Stimulated activated CD8-positive, alpha-beta memory T cell treated with anti-CD3 and anti-CD28 coated beads, Interleukin-15, amount 100 ng/mL, for 24 hours (primary cell): ENCODE measurements around the gene SSX4B.
"Not testable (repeated sequence)": the region's sequence is repeated elsewhere in the genome, so short reads cannot be mapped to it uniquely, and the experiment has no call there.

ENCODE experiments used
- DNase-seq: peaks from one replicate; pipeline ENCODE4 v3.0.0-alpha.2; 2020; ENCODE audit warnings: low read depth

SSX4B gene, protein sequence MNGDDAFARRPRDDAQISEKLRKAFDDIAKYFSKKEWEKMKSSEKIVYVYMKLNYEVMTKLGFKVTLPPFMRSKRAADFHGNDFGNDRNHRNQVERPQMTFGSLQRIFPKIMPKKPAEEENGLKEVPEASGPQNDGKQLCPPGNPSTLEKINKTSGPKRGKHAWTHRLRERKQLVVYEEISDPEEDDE

GRCh38 chrX:48411860-48412259 is at the start of gene SSX4B:
Gene SSX4B (minus strand): TSS chrX:48411960. CDS start chrX:48411372, 588 bp downstream.
- not testable (repeated sequence) for DNase-seq

DNA sequence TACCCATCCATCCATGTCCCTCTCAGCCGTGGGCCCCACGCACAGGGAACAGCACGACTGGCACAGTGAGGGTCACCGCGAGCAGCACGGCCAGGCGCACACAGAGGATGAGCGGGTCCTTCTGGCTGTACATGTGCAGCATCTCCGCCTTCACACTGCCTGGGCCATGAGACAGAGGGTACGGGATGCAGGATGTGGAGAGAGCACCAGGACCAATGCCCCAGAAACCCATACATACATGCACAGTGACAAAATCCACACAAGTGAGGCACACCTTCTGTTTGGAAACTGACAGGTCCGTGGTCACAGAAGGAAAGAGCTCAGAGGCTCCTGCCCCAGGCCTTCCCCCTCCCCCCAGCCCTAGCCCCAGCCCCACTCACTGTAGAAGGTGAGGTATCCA is 48.8 kb upstream of the SSX4B start:
- no peak for DNase-seq

DNA sequence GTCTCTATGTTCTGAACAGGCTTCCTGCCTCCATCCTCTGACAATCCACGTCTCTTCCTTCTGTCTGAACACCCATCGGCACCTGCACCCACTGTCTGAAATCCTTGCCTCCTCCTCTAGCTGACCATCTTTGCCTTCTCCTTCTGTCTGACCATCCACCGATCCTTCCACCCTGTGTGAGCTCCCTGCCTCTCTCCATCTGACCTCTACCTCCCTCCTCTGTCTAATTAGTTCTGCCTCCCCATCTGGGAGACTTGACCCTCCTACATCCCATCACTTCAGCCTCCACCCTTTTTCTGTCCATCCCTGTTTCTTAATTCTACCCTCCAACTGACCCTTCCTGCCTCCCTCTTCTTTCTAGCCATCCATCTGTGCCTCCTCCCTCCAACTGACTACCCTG is 48.3 kb upstream of the SSX4B start:
- DNase-seq = no peak

- DNase-seq = no peak
Measured at GRCh38 chrX:48459483-48459882, 47.7 kb upstream of the SSX4B start.

- DNase-seq = no peak
Measured at GRCh38 chrX:48458711-48459110, 47.0 kb upstream of the SSX4B start.

- no peak for DNase-seq
Measured at GRCh38 chrX:48456628-48457331, 45.0 kb upstream of the SSX4B start.

DNA sequence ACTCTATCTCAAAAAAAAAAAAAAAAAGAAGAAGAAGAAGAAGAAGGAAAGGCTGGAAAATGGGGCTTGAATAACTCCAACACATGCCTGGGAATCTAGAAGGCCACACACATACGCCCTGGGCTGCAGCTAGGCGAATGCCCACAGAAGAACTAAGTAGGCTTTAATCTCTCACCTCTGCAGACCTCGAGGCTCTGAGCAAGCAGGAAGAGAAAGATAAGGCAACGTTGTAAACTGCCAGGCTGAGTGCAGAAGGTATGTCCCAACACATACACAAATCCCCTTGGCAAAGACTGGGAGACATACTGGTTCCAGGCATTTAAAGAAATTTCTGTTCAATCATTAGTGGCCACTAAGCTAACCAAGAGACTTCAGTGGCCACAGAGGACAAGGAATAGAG is 39.9 kb upstream of the SSX4B start:
- DNase-seq = no peak

DNA sequence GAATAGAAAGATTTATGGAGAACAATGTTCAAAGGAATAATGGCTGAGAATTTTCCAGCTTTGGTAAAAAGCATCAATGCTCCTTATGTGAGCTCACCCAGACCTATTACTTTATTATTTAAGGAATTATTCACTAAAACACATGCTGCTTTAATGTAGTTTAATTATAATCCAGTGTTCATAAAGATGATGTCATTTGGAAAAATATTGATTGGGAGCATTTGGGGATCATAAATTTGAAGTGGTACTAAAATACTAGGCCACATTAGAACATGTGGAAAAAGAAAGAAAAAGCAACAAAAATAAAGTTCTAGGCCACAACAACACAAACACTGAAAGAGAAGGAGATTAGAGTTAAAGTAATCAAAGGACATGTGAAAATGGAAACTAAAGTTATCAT is 38.3 kb upstream of the SSX4B start:
- DNase-seq = no peak

- not testable (repeated sequence) for DNase-seq
Measured at GRCh38 chrX:48447201-48447600, 35.4 kb upstream of the SSX4B start.

GRCh38 chrX:48433713-48434112 is 22.0 kb upstream of the SSX4B start:
- not testable (repeated sequence) for DNase-seq

- not testable (repeated sequence) for DNase-seq
Measured at GRCh38 chrX:48430166-48430565, 18.4 kb upstream of the SSX4B start.

DNA sequence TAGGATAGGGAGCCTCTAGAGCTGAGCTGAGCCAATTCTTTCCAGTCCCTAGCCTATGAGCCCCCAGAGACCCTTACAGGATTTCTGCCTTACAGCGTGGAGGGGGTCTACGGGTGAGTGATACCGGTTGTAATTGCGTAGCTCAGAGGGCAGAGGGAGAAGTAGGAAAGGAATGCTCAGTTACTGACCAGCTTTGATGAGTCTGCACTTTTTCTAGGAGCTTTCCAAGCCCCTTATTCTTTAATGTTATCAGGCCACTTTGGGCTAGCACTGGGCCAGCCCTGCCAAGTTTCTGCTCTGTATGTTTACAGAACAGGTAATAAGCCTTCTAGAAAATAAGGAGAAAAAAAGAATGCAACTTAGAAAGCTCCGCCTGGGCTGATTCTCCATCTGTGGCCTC is 17.8 kb upstream of the SSX4B start:
- not testable (repeated sequence) for DNase-seq

DNA sequence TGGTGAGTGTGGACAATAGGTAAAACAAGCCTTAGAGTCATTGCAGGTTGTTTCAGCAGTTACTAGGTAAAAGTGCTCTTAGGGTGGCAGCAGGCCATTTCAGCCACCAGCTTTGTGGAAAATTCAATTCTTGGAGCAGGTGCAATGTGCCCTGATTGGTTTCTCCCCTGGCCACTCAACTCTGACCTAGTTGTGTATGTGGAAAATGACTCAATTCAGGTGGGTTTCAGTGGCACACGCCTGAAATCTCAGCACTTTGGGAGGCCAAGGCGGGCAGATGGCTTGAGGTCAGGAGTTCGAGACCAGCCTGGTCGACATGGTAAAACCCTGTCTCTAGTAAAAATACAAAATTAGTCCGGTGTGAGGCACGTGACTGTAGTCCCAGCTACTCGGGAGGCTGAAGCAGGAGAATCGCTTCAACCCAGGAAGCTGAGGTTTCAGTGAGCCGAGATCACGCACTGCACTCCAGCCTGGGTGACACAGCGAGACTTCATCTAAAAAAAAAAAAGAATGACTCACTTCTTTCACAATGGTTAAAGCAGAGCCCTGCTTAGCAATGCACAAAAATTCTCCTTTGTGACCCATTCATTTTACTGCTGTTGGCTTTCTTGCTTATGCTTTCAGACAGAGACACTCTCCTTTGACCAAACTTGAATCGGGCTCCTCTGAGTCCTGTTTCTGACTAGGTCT is 15.4 kb upstream of the SSX4B start:
- DNase-seq = not testable (repeated sequence)

DNA sequence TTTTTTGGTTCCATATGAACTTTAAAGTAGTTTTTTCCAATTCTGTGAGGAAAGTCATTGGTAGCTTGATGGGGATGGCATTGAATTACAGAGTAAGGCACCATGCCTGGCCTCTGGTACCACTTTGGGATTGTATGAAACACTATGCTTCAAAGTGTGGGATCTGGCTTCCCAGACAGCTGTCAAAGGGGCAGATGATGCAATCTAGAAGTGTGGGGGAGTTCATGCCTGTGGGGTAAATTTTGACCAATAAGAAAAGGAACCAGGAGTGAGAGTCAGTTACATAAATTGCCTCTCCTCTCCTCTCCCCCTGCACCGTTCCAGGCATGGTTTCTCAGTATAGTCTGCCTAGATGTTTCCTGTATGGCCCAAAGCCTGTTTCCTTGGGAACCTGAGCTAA is 13.9 kb downstream of the SSX4B start:
- not testable (repeated sequence) for DNase-seq

DNA sequence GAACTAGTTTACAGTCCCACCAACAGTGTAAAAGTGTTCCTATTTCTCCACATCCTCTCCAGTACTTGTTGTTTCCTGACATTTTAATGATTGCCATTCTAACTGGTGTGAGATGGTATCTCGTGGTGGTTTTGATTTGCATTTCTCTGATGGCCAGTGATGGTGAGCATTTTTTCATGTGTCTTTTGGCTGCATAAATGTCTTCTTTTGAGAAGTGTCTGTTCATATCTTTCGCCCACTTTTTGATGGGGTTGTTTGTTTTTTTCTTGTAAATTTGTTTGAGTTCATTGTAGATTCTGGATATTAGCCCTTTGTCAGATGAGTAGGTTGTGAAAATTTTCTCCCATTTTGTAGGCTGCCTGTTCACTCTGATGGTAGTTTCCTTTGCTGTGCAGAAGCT is 14.8 kb downstream of the SSX4B start:
- DNase-seq = not testable (repeated sequence)

DNA sequence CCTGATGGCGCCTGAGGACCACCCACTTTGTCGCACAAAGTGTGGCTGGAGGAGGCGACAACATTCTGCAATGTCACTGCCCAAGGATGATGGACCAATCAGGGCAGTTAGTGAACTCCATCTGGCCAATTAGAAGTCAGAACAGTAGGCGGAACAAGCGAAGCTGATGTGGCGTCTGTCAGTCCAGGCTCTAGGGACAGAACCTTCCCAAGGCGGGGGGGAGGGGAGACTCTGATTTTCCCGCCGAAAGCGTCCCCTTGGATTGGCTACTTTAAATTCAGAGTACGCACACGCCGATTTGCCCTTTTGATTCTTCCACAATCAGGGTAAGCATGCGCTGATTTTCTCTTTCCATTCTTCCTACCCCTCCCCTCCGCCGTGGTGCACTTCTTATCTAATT is 28.5 kb downstream of the SSX4B start, which contains the start of gene SSX4:
Gene SSX4 (plus strand): TSS at position 301 of the 400 bp plus-strand sequence. CDS start 515 bp downstream, outside the sequence.
- not testable (repeated sequence) for DNase-seq

DNA sequence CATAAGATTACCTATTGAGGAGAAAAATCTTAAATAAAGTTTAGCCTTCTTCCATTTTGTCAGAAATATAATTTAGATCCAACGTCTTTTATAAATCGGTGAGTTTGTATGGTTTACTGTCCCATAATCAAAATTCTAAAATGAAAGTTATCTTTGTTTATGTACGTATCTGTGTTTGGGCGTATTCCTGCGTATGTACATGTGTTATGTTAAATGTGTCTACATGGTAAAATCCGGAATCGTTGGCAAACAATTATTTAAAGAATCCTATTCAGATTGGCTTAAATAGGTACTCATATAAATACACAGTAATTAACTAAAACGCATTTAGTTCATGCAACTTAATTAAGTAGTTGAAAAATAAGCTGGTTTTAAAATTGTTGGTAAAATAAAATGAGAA is 41.4 kb downstream of the SSX4B start:
- not testable (repeated sequence) for DNase-seq

GRCh38 chrX:48367717-48368408 is 43.9 kb downstream of the SSX4B start:
- DNase-seq = not testable (repeated sequence)

GRCh38 chrX:48359281-48359680 is 52.5 kb downstream of the SSX4B start:
- not testable (repeated sequence) for DNase-seq

- DNase-seq = no peak
Measured at GRCh38 chrX:48357681-48358080, 54.1 kb downstream of the SSX4B start.

DNA sequence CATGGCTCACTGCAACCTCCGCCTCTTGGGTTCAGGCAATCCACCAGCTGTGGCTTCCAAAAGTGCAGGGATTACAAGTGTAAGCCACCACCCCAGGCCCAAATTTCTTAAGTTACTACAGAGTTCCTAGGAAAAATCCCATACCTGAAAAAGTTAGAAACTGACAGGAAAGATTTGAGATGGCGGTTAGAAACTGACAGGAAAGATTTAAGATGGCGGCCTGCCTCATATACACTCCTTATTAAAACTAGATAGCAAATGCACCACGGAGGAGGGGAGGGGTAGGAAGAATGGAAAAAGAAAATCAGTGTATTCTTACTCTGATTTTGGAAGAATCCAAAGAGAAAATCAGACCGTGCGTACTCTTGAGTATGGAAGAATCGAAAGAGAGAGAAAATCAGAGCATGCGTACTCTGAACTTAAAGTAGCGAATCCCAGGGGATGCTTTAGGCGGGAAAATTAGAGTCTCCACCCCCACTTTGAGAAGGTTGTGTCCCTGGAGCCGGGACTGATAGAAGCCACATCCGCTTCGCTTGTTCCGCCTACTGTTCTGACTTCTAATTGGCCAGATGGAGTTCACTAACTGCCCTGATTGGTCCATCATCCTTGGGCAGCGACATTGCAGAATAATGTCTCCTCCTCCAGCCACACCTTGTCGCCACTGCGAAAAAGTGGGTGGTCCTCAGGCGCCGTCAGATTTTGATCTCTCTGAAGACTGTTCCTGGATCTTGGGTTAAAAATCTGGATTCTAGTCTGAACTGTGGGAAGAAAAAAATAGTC is 55.3 kb downstream of the SSX4B start, which contains the start of gene SSX3:
Gene SSX3 (minus strand): TSS at position 389 of the 780 bp plus-strand sequence. CDS start 1,454 bp downstream, outside the sequence.
- not testable (repeated sequence) for DNase-seq
